H9 (cell line): Measurements from ENCODE around the gene NTRK2. TPM values are rescaled to one million over a fixed set of nuclear protein-coding genes. Genes with fewer than 3 reads are reported as not detected.

Experiments
- DNase-seq: peaks from one replicate; pipeline ENCODE4 v3.0.0-alpha.2; 2017
- H2AFZ ChIP-seq: one replicate; pipeline ENCODE4 v1.6.1; 2013; ENCODE audit warnings: mild to moderate bottlenecking, low read length, control low read depth, moderate library complexity
- H2AK5ac ChIP-seq: 2 replicates; pipeline ENCODE4 v1.6.1; 2013; ENCODE audit warnings: low read length, control low read depth, mixed read lengths; ENCODE audit not compliant: insufficient read length
- H2BK120ac ChIP-seq: one replicate; pipeline ENCODE4 v1.6.1; 2013; ENCODE audit warnings: low read depth, mild to moderate bottlenecking, low read length, control low read depth, inconsistent platforms; ENCODE audit not compliant: poor library complexity, severe bottlenecking
- H2BK12ac ChIP-seq: 2 replicates; pipeline ENCODE4 v1.6.1; 2013; ENCODE audit warnings: low read length, control low read depth, mixed read lengths, low read depth; ENCODE audit not compliant: insufficient read length
- H2BK15ac ChIP-seq: 2 replicates; pipeline ENCODE4 v1.6.1; 2013; ENCODE audit warnings: low read depth, low read length, control low read depth
- H2BK20ac ChIP-seq: one replicate; pipeline ENCODE4 v1.6.1; 2013; ENCODE audit warnings: low read depth, mild to moderate bottlenecking, low read length, control low read depth, inconsistent platforms; ENCODE audit not compliant: poor library complexity, severe bottlenecking
- H2BK5ac ChIP-seq: 2 replicates; pipeline ENCODE4 v1.6.1; 2013; ENCODE audit warnings: low read length, control low read depth, mixed read lengths; ENCODE audit not compliant: insufficient read length
- H3K14ac ChIP-seq: 2 replicates; pipeline ENCODE4 v1.6.1; 2013; ENCODE audit warnings: low read length, control low read depth; ENCODE audit not compliant: insufficient read depth
- H3K18ac ChIP-seq: 2 replicates; pipeline ENCODE4 v1.6.1; 2013; ENCODE audit warnings: low read depth, mild to moderate bottlenecking, mixed read lengths, low read length, control low read depth; ENCODE audit not compliant: insufficient read length
- H3K23ac ChIP-seq: 2 replicates; pipeline ENCODE4 v1.6.1; 2013; ENCODE audit warnings: low read length, control low read depth, mixed read lengths, low read depth; ENCODE audit not compliant: insufficient read length
- H3K23me2 ChIP-seq: 2 replicates; pipeline ENCODE4 v1.6.1; 2013; ENCODE audit warnings: low read depth, mild to moderate bottlenecking, mixed read lengths, low read length, control low read depth; ENCODE audit not compliant: insufficient read length, poor library complexity, severe bottlenecking
- H3K27ac ChIP-seq: 2 replicates; pipeline ENCODE4 v1.5.1; 2013; ENCODE audit warnings: low read length, control low read depth, mixed read lengths, low read depth; ENCODE audit not compliant: insufficient read length
- H3K27me3 ChIP-seq: 2 replicates; pipeline ENCODE4 v1.6.1; 2013; ENCODE audit warnings: low read length, control low read depth, inconsistent platforms; ENCODE audit not compliant: insufficient read depth
- H3K4ac ChIP-seq: 2 replicates; pipeline ENCODE4 v1.6.1; 2013; ENCODE audit warnings: low read depth, mild to moderate bottlenecking, control low read depth, inconsistent platforms, low read length, moderate library complexity
- H3K4me1 ChIP-seq: 2 replicates; pipeline ENCODE4 v1.6.1; 2013; ENCODE audit warnings: low read length, control low read depth, inconsistent platforms; ENCODE audit not compliant: insufficient read depth
- H3K4me2 ChIP-seq: 2 replicates; pipeline ENCODE4 v1.6.1; 2013; ENCODE audit warnings: low read length, control low read depth, mixed read lengths; ENCODE audit not compliant: insufficient read length, insufficient read depth
- H3K56ac ChIP-seq: 2 replicates; pipeline ENCODE4 v1.6.1; 2013; ENCODE audit warnings: low read depth, mild to moderate bottlenecking, mixed read lengths, low read length, control low read depth; ENCODE audit not compliant: insufficient read length
- H3K79me1 ChIP-seq: 2 replicates; pipeline ENCODE4 v1.6.1; 2013; ENCODE audit warnings: low read depth, mild to moderate bottlenecking, moderate library complexity, low read length, control low read depth, inconsistent platforms; ENCODE audit not compliant: insufficient read depth, poor library complexity, severe bottlenecking
- H3K79me2 ChIP-seq: 2 replicates; pipeline ENCODE4 v1.6.1; 2013; ENCODE audit warnings: low read length, control low read depth, inconsistent platforms; ENCODE audit not compliant: insufficient read depth
- H3K9ac ChIP-seq: 2 replicates; pipeline ENCODE4 v1.6.1; 2013; ENCODE audit warnings: low read length, control low read depth, mixed read lengths; ENCODE audit not compliant: insufficient read length; ENCODE audit errors: extremely low read depth
- H3K9me3 ChIP-seq: one replicate; pipeline ENCODE4 v1.6.1; 2013; ENCODE audit warnings: low read depth, low read length, inconsistent platforms; ENCODE audit not compliant: control insufficient read depth
- H3T11ph ChIP-seq: one replicate; pipeline ENCODE4 v1.6.1; 2013; ENCODE audit warnings: mild to moderate bottlenecking, low read length, control low read depth, inconsistent platforms
- H4K20me1 ChIP-seq: one replicate; pipeline ENCODE4 v1.6.1; 2013; ENCODE audit not compliant: control insufficient read depth, insufficient read length, insufficient read depth
- H4K5ac ChIP-seq: 2 replicates; pipeline ENCODE4 v1.6.1; 2013; ENCODE audit warnings: low read depth, mild to moderate bottlenecking, mixed read lengths, low read length, control low read depth; ENCODE audit not compliant: insufficient read length
- H4K8ac ChIP-seq: replicated peaks from 2 replicates; pipeline ENCODE4 v1.6.1; 2013; ENCODE audit warnings: low read length, control low read depth, mixed read lengths, low read depth; ENCODE audit not compliant: insufficient read length
- H4K91ac ChIP-seq: 2 replicates; pipeline ENCODE4 v1.6.1; 2013; ENCODE audit warnings: low read depth, mild to moderate bottlenecking, moderate library complexity, mixed read lengths, low read length, control low read depth; ENCODE audit not compliant: insufficient read length
- H3K27ac Mint-ChIP-seq, 3 experiments: 2 replicates in 2 of 3; 3 replicates in 1 of 3; pipeline ENCODE4 v1.8.0; 2020 to 2021; ENCODE audit warnings: mixed read lengths in 3 of 3, mild to moderate bottlenecking in 1 of 3, moderate library complexity in 1 of 3
- H3K27me3 Mint-ChIP-seq: 2 replicates; pipeline ENCODE4 v1.8.0; 2021; ENCODE audit warnings: low read depth, mild to moderate bottlenecking, moderate library complexity, mixed read lengths
- H3K36me3 Mint-ChIP-seq, 3 experiments: 2 replicates in 2 of 3; 3 replicates in 1 of 3; pipeline ENCODE4 v1.8.0; 2020 to 2021; ENCODE audit warnings: low read depth in 3 of 3, mixed read lengths in 3 of 3; ENCODE audit not compliant: insufficient read depth in 1 of 3
- H3K4me1 Mint-ChIP-seq, 2 experiments: 2 replicates each; pipeline ENCODE4 v1.8.0; 2020; ENCODE audit warnings: mixed read lengths in 2 of 2
- H3K4me3 Mint-ChIP-seq, 2 experiments: 2 replicates in 1 of 2; 3 replicates in 1 of 2; pipeline ENCODE4 v1.8.0; 2020 to 2021; ENCODE audit warnings: mild to moderate bottlenecking in 2 of 2, mixed read lengths in 2 of 2, moderate library complexity in 1 of 2
- H3K9me3 Mint-ChIP-seq, 2 experiments: 2 replicates in 1 of 2; 3 replicates in 1 of 2; pipeline ENCODE4 v1.8.0; 2020; ENCODE audit warnings: mild to moderate bottlenecking in 2 of 2, mixed read lengths in 2 of 2, moderate library complexity in 1 of 2
- CTCF ChIP-seq: fragments of 200-600 bp; sonication (generic); conservative IDR thresholded peaks from 3 replicates; pipeline ENCODE4 v1.8.0; 2021; ENCODE audit warnings: antibody characterized with exemption, mild to moderate bottlenecking
- WGBS: extraction: QIAGEN DNeasy Blood & Tissue Kit; methylation state at CpG from one replicate; pipeline ENCODE4 v1.1.7; 2013; ENCODE audit warnings: missing lambda C conversion rate, low lambda C conversion rate, mixed read lengths; ENCODE audit not compliant: insufficient read length; ENCODE audit errors: extremely low coverage; 5-methylcytosine and 5-hydroxymethylcytosine counted together
- total RNA-seq: library from RNA; stranded (reverse); gene quantifications from 2 replicates; pipeline ENCODE4 v1.2.1, GENCODE V29; 2021

NTRK2 gene
- total RNA-seq, 1 experiment from 2014 or later = 0.02 TPM

DNA sequence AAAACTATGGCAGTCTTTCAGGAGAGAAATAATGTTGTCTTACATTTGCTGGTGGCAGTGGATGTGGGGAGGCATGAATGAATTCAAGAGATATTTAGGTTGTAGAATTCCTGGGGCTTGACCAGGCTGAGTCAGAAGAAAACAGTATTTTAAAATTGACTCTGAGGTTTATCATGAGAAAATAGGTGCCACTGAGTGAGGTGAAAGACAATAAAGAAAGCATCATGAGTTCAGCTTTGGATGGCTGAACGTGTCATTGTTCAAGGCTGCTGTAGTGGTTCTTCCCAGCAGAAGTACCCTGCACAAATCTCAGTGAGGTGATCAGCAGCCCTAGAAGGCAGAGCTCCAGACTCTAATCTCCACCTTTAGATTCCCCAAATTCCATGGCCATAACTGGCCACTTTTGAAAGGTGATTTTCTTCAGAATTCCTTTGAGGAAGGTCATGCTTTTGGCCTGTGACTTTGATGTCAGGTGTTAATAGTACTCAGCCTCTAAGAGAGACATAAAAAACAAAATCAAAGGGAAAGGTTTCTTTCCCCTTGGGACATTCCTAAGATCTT is 395.4 kb downstream of the NTRK2 start:
- H4K91ac ChIP-seq = no peak overlapping the region
- H2AK5ac ChIP-seq = no peak overlapping the region
- DNase-seq = no peak
- H3K23ac ChIP-seq = no peak overlapping the region
- no peak overlapping the region for H2AFZ ChIP-seq
- no peak overlapping the region for H3K27ac Mint-ChIP-seq
- no peak overlapping the region for H2BK20ac ChIP-seq
- H2BK12ac ChIP-seq = no peak overlapping the region
- H4K20me1 ChIP-seq = no peaks in the 10 kb centered on the region
- no peak overlapping the region for H2BK5ac ChIP-seq
- WGBS = no CpG with 5 or more reads among the region's 1 CpG
- H3K4ac ChIP-seq = no peak overlapping the region
- 0 out of 2 replicates have a peak, but pooled peaks cover 2% of the 10 kb centered on the region for H3K4me1 ChIP-seq
- no peak overlapping the region for H3K18ac ChIP-seq
- H3K27me3 Mint-ChIP-seq = no peaks in the 10 kb centered on the region
- no peak overlapping the region for H3T11ph ChIP-seq
- no peaks in the 10 kb centered on the region for H3K79me1 ChIP-seq
- no peak overlapping the region for H4K8ac ChIP-seq
- no peak overlapping the region for H2BK120ac ChIP-seq
- H3K79me2 ChIP-seq = no peaks in the 10 kb centered on the region
- peaks cover 0 to 5% (median 4%) of the 10 kb centered on the region in 3 experiments; a peak in 2 of 7 replicates for H3K36me3 Mint-ChIP-seq
- no peak overlapping the region for H3K4me2 ChIP-seq
- no peak for TF ChIP-seq CTCF
- no peak overlapping the region for H3K56ac ChIP-seq
- no peak overlapping the region for H3K27ac ChIP-seq
- no peak overlapping the region for H3K14ac ChIP-seq
- no peaks in the 10 kb centered on the region for H3K9me3 ChIP-seq
- no peaks in the 10 kb centered on the region for H3K27me3 ChIP-seq
- no peak overlapping the region for H3K9ac ChIP-seq
- H4K5ac ChIP-seq = no peak overlapping the region
- H3K23me2 ChIP-seq = no peaks in the 10 kb centered on the region
- H2BK15ac ChIP-seq = no peak overlapping the region
- peaks cover 13 to 18% of the 10 kb centered on the region in 2 experiments for H3K4me1 Mint-ChIP-seq
- H3K4me3 Mint-ChIP-seq = no peak overlapping the region
- H3K9me3 Mint-ChIP-seq = peaks cover 0 to 3% of the 10 kb centered on the region in 2 experiments; a peak in 3 of 5 replicates
